ENCODE measurements around the gene CDH4.

CDH4 gene

GRCh38 chr20:61666471-61666832, 414.4 kb downstream of the CDH4 start:
- Mint-ChIP-seq H3K36me3 (ENCODE audit: low read depth) (no peaks in the 10 kb centered on the region), H3K4me3 (no peak overlapping the region), H3K9me3 (peaks cover 6% of the 10 kb centered on the region), H3K27me3 (no peaks in the 10 kb centered on the region), H3K27ac (no peak overlapping the region), H3K4me1 (ENCODE audit: low read depth) (no peaks in the 10 kb centered on the region)
- intact Hi-C loops (cut with micrococcal nuclease) = no loop called here

- Mint-ChIP-seq H3K36me3 (ENCODE audit: low read depth) (no peaks in the 10 kb centered on the region), H3K4me3 (no peak overlapping the region), H3K4me1 (ENCODE audit: low read depth) (no peaks in the 10 kb centered on the region), H3K27me3 (no peaks in the 10 kb centered on the region), H3K9me3 (peaks cover 13% of the 10 kb centered on the region), H3K27ac (no peak overlapping the region)
- intact Hi-C loops (cut with micrococcal nuclease) = no loop called here
These were observed 415.2 kb downstream of the CDH4 start for GRCh38 chr20:61667056-61667792.

- Mint-ChIP-seq H3K4me3 (no peak overlapping the region), H3K27ac (no peak overlapping the region), H3K36me3 (ENCODE audit: low read depth) (no peaks in the 10 kb centered on the region), H3K4me1 (ENCODE audit: low read depth) (no peaks in the 10 kb centered on the region), H3K9me3 (peaks cover 13% of the 10 kb centered on the region), H3K27me3 (no peaks in the 10 kb centered on the region)
- intact Hi-C loops (cut with micrococcal nuclease) = no loop called here
These were observed 416.1 kb downstream of the CDH4 start for GRCh38 chr20:61668065-61668650.

- H3K4me1 Mint-ChIP-seq (ENCODE audit: low read depth) = no peaks in the 10 kb centered on the region
- no peaks in the 10 kb centered on the region for H3K27me3 Mint-ChIP-seq
- no peaks in the 10 kb centered on the region for H3K36me3 Mint-ChIP-seq (ENCODE audit: low read depth)
- intact Hi-C loops (cut with micrococcal nuclease) = no loop called here
- H3K9me3 Mint-ChIP-seq = peaks cover 13% of the 10 kb centered on the region
- H3K4me3 Mint-ChIP-seq = no peak overlapping the region
- no peak overlapping the region for H3K27ac Mint-ChIP-seq
These were observed 416.9 kb downstream of the CDH4 start for GRCh38 chr20:61668771-61669503.

GRCh38 chr20:61670274-61670673, 418.2 kb downstream of the CDH4 start:
- H3K9me3 Mint-ChIP-seq = peaks cover 13% of the 10 kb centered on the region
- H3K27me3 Mint-ChIP-seq = no peaks in the 10 kb centered on the region
- no peak overlapping the region for H3K4me3 Mint-ChIP-seq
- H3K36me3 Mint-ChIP-seq (ENCODE audit: low read depth) = no peaks in the 10 kb centered on the region
- intact Hi-C loops (cut with micrococcal nuclease) = no loop called here
- no peaks in the 10 kb centered on the region for H3K4me1 Mint-ChIP-seq (ENCODE audit: low read depth)
- H3K27ac Mint-ChIP-seq = no peak overlapping the region

- no peak overlapping the region for H3K27ac Mint-ChIP-seq
- H3K4me1 Mint-ChIP-seq (ENCODE audit: low read depth) = no peaks in the 10 kb centered on the region
- no peaks in the 10 kb centered on the region for H3K27me3 Mint-ChIP-seq
- H3K9me3 Mint-ChIP-seq = peaks cover 13% of the 10 kb centered on the region
- intact Hi-C loops (cut with micrococcal nuclease) = no loop called here
- H3K4me3 Mint-ChIP-seq = no peak overlapping the region
- H3K36me3 Mint-ChIP-seq (ENCODE audit: low read depth) = no peaks in the 10 kb centered on the region
These were observed 419.5 kb downstream of the CDH4 start for GRCh38 chr20:61671559-61671958.

GRCh38 chr20:61673152-61673847, 421.2 kb downstream of the CDH4 start:
- Mint-ChIP-seq H3K27me3 (no peaks in the 10 kb centered on the region), H3K27ac (no peak overlapping the region), H3K9me3 (peaks cover 13% of the 10 kb centered on the region), H3K4me1 (ENCODE audit: low read depth) (no peaks in the 10 kb centered on the region), H3K36me3 (ENCODE audit: low read depth) (no peaks in the 10 kb centered on the region), H3K4me3 (no peak overlapping the region)
- intact Hi-C loops (cut with micrococcal nuclease) = no loop called here

GRCh38 chr20:61674121-61674520, 422.1 kb downstream of the CDH4 start:
- H3K9me3 Mint-ChIP-seq = peaks cover 13% of the 10 kb centered on the region
- H3K4me3 Mint-ChIP-seq = no peak overlapping the region
- H3K27me3 Mint-ChIP-seq = no peaks in the 10 kb centered on the region
- no peak overlapping the region for H3K27ac Mint-ChIP-seq
- intact Hi-C loops (cut with micrococcal nuclease) = no loop called here
- H3K4me1 Mint-ChIP-seq (ENCODE audit: low read depth) = no peaks in the 10 kb centered on the region
- H3K36me3 Mint-ChIP-seq (ENCODE audit: low read depth) = no peaks in the 10 kb centered on the region

- no peak overlapping the region for H3K4me3 Mint-ChIP-seq
- H3K36me3 Mint-ChIP-seq (ENCODE audit: low read depth) = no peaks in the 10 kb centered on the region
- H3K27me3 Mint-ChIP-seq = no peaks in the 10 kb centered on the region
- intact Hi-C loops (cut with micrococcal nuclease) = no loop called here
- no peak overlapping the region for H3K27ac Mint-ChIP-seq
- H3K9me3 Mint-ChIP-seq = peaks cover 13% of the 10 kb centered on the region
- no peaks in the 10 kb centered on the region for H3K4me1 Mint-ChIP-seq (ENCODE audit: low read depth)
These were observed 422.6 kb downstream of the CDH4 start for GRCh38 chr20:61674688-61675087.

- intact Hi-C loops (cut with micrococcal nuclease) = no loop called here
These were observed 425.9 kb downstream of the CDH4 start for GRCh38 chr20:61677928-61678327.

GRCh38 chr20:61678437-61678836, 426.4 kb downstream of the CDH4 start:
- no peak overlapping the region for H3K4me3 Mint-ChIP-seq
- H3K4me1 Mint-ChIP-seq (ENCODE audit: low read depth) = no peaks in the 10 kb centered on the region
- H3K27ac Mint-ChIP-seq = no peak overlapping the region
- intact Hi-C loops (cut with micrococcal nuclease) = no loop called here
- no peaks in the 10 kb centered on the region for H3K36me3 Mint-ChIP-seq (ENCODE audit: low read depth)
- no peaks in the 10 kb centered on the region for H3K27me3 Mint-ChIP-seq
- no peaks in the 10 kb centered on the region for H3K9me3 Mint-ChIP-seq

More at GRCh38 chr20:61677928-61678327, 425.9 kb downstream of the CDH4 start:
- H3K36me3 Mint-ChIP-seq (ENCODE audit: low read depth) = no peaks in the 10 kb centered on the region
- H3K27ac Mint-ChIP-seq = no peak overlapping the region
- H3K4me1 Mint-ChIP-seq (ENCODE audit: low read depth) = no peaks in the 10 kb centered on the region
- no peak overlapping the region for H3K4me3 Mint-ChIP-seq
- H3K9me3 Mint-ChIP-seq = no peaks in the 10 kb centered on the region
- no peaks in the 10 kb centered on the region for H3K27me3 Mint-ChIP-seq

GRCh38 chr20:61679473-61679872, 427.4 kb downstream of the CDH4 start:
- no peaks in the 10 kb centered on the region for H3K4me1 Mint-ChIP-seq (ENCODE audit: low read depth)
- H3K4me3 Mint-ChIP-seq = no peak overlapping the region
- H3K36me3 Mint-ChIP-seq (ENCODE audit: low read depth) = no peaks in the 10 kb centered on the region
- H3K27ac Mint-ChIP-seq = no peak overlapping the region
- intact Hi-C loops (cut with micrococcal nuclease) = no loop called here
- no peaks in the 10 kb centered on the region for H3K27me3 Mint-ChIP-seq
- no peaks in the 10 kb centered on the region for H3K9me3 Mint-ChIP-seq

- Mint-ChIP-seq H3K4me1 (ENCODE audit: low read depth) (no peaks in the 10 kb centered on the region), H3K36me3 (ENCODE audit: low read depth) (no peaks in the 10 kb centered on the region), H3K27ac (no peak overlapping the region), H3K27me3 (no peaks in the 10 kb centered on the region), H3K4me3 (no peak overlapping the region), H3K9me3 (no peaks in the 10 kb centered on the region)
- intact Hi-C loops (cut with micrococcal nuclease) = no loop called here
These were observed 428.0 kb downstream of the CDH4 start for GRCh38 chr20:61680096-61680495.

Measured in dendritic cell treated with granulocyte-macrophage colony-stimulating factor and Interleukin-4, amounts not matched to agents 40 ng/mL and 50 ng/mL, for 4 days (primary cell).